Caco-2 (cell line): ENCODE results near the gene PPP4R4. TPM values are rescaled to one million over a fixed set of nuclear protein-coding genes. Genes with fewer than 3 reads are reported as not detected.

Experiments
- BruUV-seq: library from RNA; stranded (reverse); fragments of 400-500 nt; replicated peaks from 2 replicates; lab custom pipeline; 2021; lab: Mats Ljungman, UMichigan
- CTCF ChIA-PET: fragments of 300-600 bp; sonication (Branson Sonifier 250); formaldehyde crosslinking; loops from one replicate; lab custom pipeline; 2022; ENCODE audit warnings: antibody characterized with exemption; lab: Charles Lee
- POLR2A ChIA-PET: fragments of 300-600 bp; sonication (Branson Sonifier 250); formaldehyde crosslinking; loops from one replicate; lab custom pipeline; 2022; ENCODE audit warnings: antibody characterized with exemption; lab: Charles Lee
- DNase-seq, 2 experiments: peaks; one replicate each; pipeline versions ENCODE4 v3.0.0 to v3.0.0-alpha.2; 2020 to 2022
- H3K27me3 ChIP-seq: replicated peaks from 2 replicates; pipeline ENCODE4 v1.6.0; 2011; ENCODE audit warnings: low read length; ENCODE audit not compliant: control insufficient read depth, insufficient read depth
- H3K36me3 ChIP-seq: 2 replicates; pipeline ENCODE4 v1.5.1; 2011; ENCODE audit warnings: low read length; ENCODE audit not compliant: control insufficient read depth, insufficient read depth
- H3K4me1 ChIP-seq: fragments of 250-450 bp; sonication (Bioruptor Pico); 2 replicates; pipeline ENCODE4 v1.5.1; 2020; ENCODE audit warnings: mild to moderate bottlenecking
- H3K4me3 ChIP-seq: 2 replicates; pipeline ENCODE4 v1.5.1; 2011; ENCODE audit warnings: low read depth, mild to moderate bottlenecking, control low read depth, low read length
- H3K9me3 ChIP-seq: fragments of 250-450 bp; sonication (Bioruptor Pico); 2 replicates; pipeline ENCODE4 v1.5.1; 2020; ENCODE audit warnings: mild to moderate bottlenecking, moderate library complexity
- H3K27ac Mint-ChIP-seq: one replicate; pipeline ENCODE4 v1.8.0; 2022; ENCODE audit warnings: mixed read lengths; ENCODE audit not compliant: unreplicated experiment
- H3K27me3 Mint-ChIP-seq: one replicate; pipeline ENCODE4 v1.8.0; 2022; ENCODE audit warnings: mixed read lengths; ENCODE audit not compliant: insufficient read depth, unreplicated experiment
- H3K36me3 Mint-ChIP-seq: one replicate; pipeline ENCODE4 v1.8.0; 2022; ENCODE audit warnings: mild to moderate bottlenecking, mixed read lengths; ENCODE audit not compliant: insufficient read depth, unreplicated experiment
- H3K4me1 Mint-ChIP-seq: one replicate; pipeline ENCODE4 v1.8.0; 2022; ENCODE audit warnings: low read depth, mixed read lengths; ENCODE audit not compliant: unreplicated experiment
- H3K4me3 Mint-ChIP-seq: one replicate; pipeline ENCODE4 v1.8.0; 2022; ENCODE audit warnings: mild to moderate bottlenecking, moderate library complexity, mixed read lengths; ENCODE audit not compliant: unreplicated experiment
- H3K9me3 Mint-ChIP-seq: one replicate; pipeline ENCODE4 v1.8.0; 2022; ENCODE audit warnings: mixed read lengths; ENCODE audit not compliant: unreplicated experiment
- CTCF ChIP-seq, 2 experiments: fragments of 200-600 bp in 1 of 2; IDR thresholded peaks; 1 replicate in 1 of 2; 2 replicates in 1 of 2; pipeline versions ENCODE4 v1.5.1 to v1.8.0; 2011 to 2022; ENCODE audit warnings: antibody characterized with exemption in 1 of 2, control low read depth in 1 of 2, inconsistent platforms in 1 of 2, low read depth in 1 of 2, low read length in 1 of 2, mild to moderate bottlenecking in 1 of 2, moderate library complexity in 1 of 2; ENCODE audit not compliant: insufficient read depth in 1 of 2, severe bottlenecking in 1 of 2, unreplicated experiment in 1 of 2
- intact Hi-C: fragments of 100-400 bp; cut with micrococcal nuclease; formaldehyde crosslinking; loops from one replicate; pipeline ENCODE4 v1.10.0; 2022; ENCODE audit not compliant: unreplicated experiment
- total RNA-seq: library from RNA; stranded (reverse); gene quantifications from 2 replicates; pipeline ENCODE4 v1.2.3, GENCODE V29; 2022

PPP4R4 gene
- total RNA-seq, 1 experiment from 2014 or later: 0.20 TPM

GRCh38 chr14:94143239-94143638 is 30.9 kb upstream of the PPP4R4 start:
- H3K4me1 Mint-ChIP-seq: no peaks in the 10 kb centered on the region
- no peak overlapping the region for H3K27ac Mint-ChIP-seq
- intact Hi-C loops: no loop called here
- no peaks in the 10 kb centered on the region for H3K27me3 ChIP-seq
- ChIA-PET POLR2A (no interaction called here), CTCF (no interaction called here)
- BruUV-seq: no TSS peak
- no peaks in the 10 kb centered on the region for H3K36me3 Mint-ChIP-seq
- no peak overlapping the region for H3K4me3 Mint-ChIP-seq
- H3K9me3 ChIP-seq: no peaks in the 10 kb centered on the region
- H3K4me3 ChIP-seq: no peak overlapping the region
- H3K9me3 Mint-ChIP-seq: no peaks in the 10 kb centered on the region
- no peaks in the 10 kb centered on the region for H3K36me3 ChIP-seq
- peaks cover 4% of the 10 kb centered on the region for H3K27me3 Mint-ChIP-seq
- peak in 1 of 2 experiments; percentile 20 for DNase-seq
- H3K4me1 ChIP-seq: no peaks in the 10 kb centered on the region
- peak; percentile 36 to 52 for TF ChIP-seq CTCF (IDR thresholded peaks at IDR 0.05; ENCODE audit: insufficient read depth in 1 of 2, low read depth in 1 of 2, low read length in 1 of 2, severe bottlenecking in 1 of 2, unreplicated experiment in 1 of 2)

GRCh38 chr14:94143711-94144110 is 30.4 kb upstream of the PPP4R4 start:
- POLR2A ChIA-PET: no interaction called here
- Histone ChIP-seq H3K36me3 (no peaks in the 10 kb centered on the region), H3K4me1 (no peaks in the 10 kb centered on the region), H3K9me3 (no peaks in the 10 kb centered on the region), H3K4me3 (no peak overlapping the region), H3K27me3 (no peaks in the 10 kb centered on the region)
- no peak for DNase-seq
- no TSS peak for BruUV-seq
- Mint-ChIP-seq H3K27ac (no peak overlapping the region), H3K9me3 (no peaks in the 10 kb centered on the region), H3K4me3 (no peak overlapping the region), H3K36me3 (no peaks in the 10 kb centered on the region), H3K27me3 (peaks cover 8% of the 10 kb centered on the region), H3K4me1 (no peaks in the 10 kb centered on the region)
- no peak for TF ChIP-seq CTCF (IDR thresholded peaks at IDR 0.05; ENCODE audit: insufficient read depth in 1 of 2, low read depth in 1 of 2, low read length in 1 of 2, severe bottlenecking in 1 of 2, unreplicated experiment in 1 of 2)
- intact Hi-C loops: no loop called here
- CTCF ChIA-PET: interaction anchor here (0.7 kb wide), 1 partner anchor 207 kb away, joined by 3 read pairs; no protein-coding TSS in a partner anchor

- H3K27ac Mint-ChIP-seq: no peak overlapping the region
- H3K9me3 Mint-ChIP-seq: no peaks in the 10 kb centered on the region
- no peak overlapping the region for H3K4me3 Mint-ChIP-seq
- Histone ChIP-seq H3K27me3 (no peaks in the 10 kb centered on the region), H3K4me1 (no peaks in the 10 kb centered on the region), H3K4me3 (no peak overlapping the region), H3K9me3 (no peaks in the 10 kb centered on the region), H3K36me3 (no peaks in the 10 kb centered on the region)
- intact Hi-C loops: no loop called here
- H3K4me1 Mint-ChIP-seq: no peaks in the 10 kb centered on the region
- POLR2A ChIA-PET: no interaction called here
- H3K36me3 Mint-ChIP-seq: no peaks in the 10 kb centered on the region
- CTCF ChIA-PET: no interaction called here
- DNase-seq: no peak
- TF ChIP-seq CTCF (IDR thresholded peaks at IDR 0.05; ENCODE audit: insufficient read depth in 1 of 2, low read depth in 1 of 2, low read length in 1 of 2, severe bottlenecking in 1 of 2, unreplicated experiment in 1 of 2): no peak
- BruUV-seq: no TSS peak
- peaks cover 9% of the 10 kb centered on the region for H3K27me3 Mint-ChIP-seq
Measured at GRCh38 chr14:94144765-94145164, 29.4 kb upstream of the PPP4R4 start.
